ENCODE results near the gene EMC7.
"Not testable (repeated sequence)": the region's sequence is repeated elsewhere in the genome, so short reads cannot be mapped to it uniquely, and the experiment has no call there.

EMC7 gene

GRCh38 chr15:34085746-34086145 lies 15.9 kb downstream of the EMC7 start:
- DNase-seq (ENCODE audit: low read depth in 2 of 2) = no peak

- no peak for DNase-seq (ENCODE audit: low read depth in 2 of 2)
Observed at GRCh38 chr15:34084086-34084485, 17.6 kb downstream of the EMC7 start.

- no peak for DNase-seq (ENCODE audit: low read depth in 2 of 2)
Observed at GRCh38 chr15:34079904-34080303, 21.8 kb downstream of the EMC7 start.

- DNase-seq (ENCODE audit: low read depth in 2 of 2) = no peak
Observed at GRCh38 chr15:34078900-34079299, 22.8 kb downstream of the EMC7 start.

GRCh38 chr15:34076785-34077184 lies 24.9 kb downstream of the EMC7 start:
- DNase-seq (ENCODE audit: low read depth in 2 of 2) = no peak

- DNase-seq (ENCODE audit: low read depth in 2 of 2) = no peak
Observed at GRCh38 chr15:34070003-34070402, 31.7 kb downstream of the EMC7 start.

GRCh38 chr15:34065941-34066340 lies 35.7 kb downstream of the EMC7 start:
- DNase-seq (ENCODE audit: low read depth in 2 of 2) = no peak

GRCh38 chr15:34065261-34065660 lies 36.4 kb downstream of the EMC7 start:
- no peak for DNase-seq (ENCODE audit: low read depth in 2 of 2)

- DNase-seq (ENCODE audit: low read depth in 2 of 2) = no peak
Observed at GRCh38 chr15:34064438-34064837, 37.2 kb downstream of the EMC7 start.

GRCh38 chr15:34059946-34060345 lies 41.7 kb downstream of the EMC7 start:
- DNase-seq (ENCODE audit: low read depth in 2 of 2) = no peak

GRCh38 chr15:34059476-34059875 lies 42.2 kb downstream of the EMC7 start:
- no peak for DNase-seq (ENCODE audit: low read depth in 2 of 2)

GRCh38 chr15:34056911-34057310 lies 44.8 kb downstream of the EMC7 start:
- no peak for DNase-seq (ENCODE audit: low read depth in 2 of 2)

GRCh38 chr15:34055868-34056595 lies 45.6 kb downstream of the EMC7 start:
- DNase-seq (ENCODE audit: low read depth in 2 of 2) = no peak

- no peak for DNase-seq (ENCODE audit: low read depth in 2 of 2)
Observed at GRCh38 chr15:34054081-34054707, 47.5 kb downstream of the EMC7 start.

- not testable (repeated sequence) for DNase-seq (ENCODE audit: low read depth in 2 of 2)
Observed at GRCh38 chr15:34050385-34050784, 51.3 kb downstream of the EMC7 start.

- no peak for DNase-seq (ENCODE audit: low read depth in 2 of 2)
Observed at GRCh38 chr15:34049112-34049511, 52.5 kb downstream of the EMC7 start.

- DNase-seq (ENCODE audit: low read depth in 2 of 2) = no peak
Observed at GRCh38 chr15:34047893-34048775, 53.5 kb downstream of the EMC7 start.

- DNase-seq (ENCODE audit: low read depth in 2 of 2) = no peak
Observed at GRCh38 chr15:34046471-34047145, 55.1 kb downstream of the EMC7 start.

- no peak for DNase-seq (ENCODE audit: low read depth in 2 of 2)
Observed at GRCh38 chr15:34043813-34044212, 57.8 kb downstream of the EMC7 start.

- no peak for DNase-seq (ENCODE audit: low read depth in 2 of 2)
Observed at GRCh38 chr15:34043391-34043790, 58.3 kb downstream of the EMC7 start.

GRCh38 chr15:34039790-34040113 lies 61.9 kb downstream of the EMC7 start:
- no peak for DNase-seq (ENCODE audit: low read depth in 2 of 2)

Data from activated CD4-positive, alpha-beta T cell treated with anti-CD3 and anti-CD28 coated beads for 24 hours (primary cell).